ENCODE measurements around the gene ZBTB7C.

ZBTB7C gene

GRCh38 chr18:48111587-48111986 is 297.6 kb downstream of the ZBTB7C start:
- TF ChIP-seq CTCF (IDR thresholded peaks at IDR 0.05), result no peak
- no peak overlapping the region for H3K4me2 ChIP-seq (ENCODE audit: low read length)
- no peaks in the 10 kb centered on the region for H3K36me3 ChIP-seq (ENCODE audit: control insufficient read depth, insufficient read depth, low read length)
- peaks cover 10% of the 10 kb centered on the region for H3K4me1 ChIP-seq
- H3K4me3 ChIP-seq (ENCODE audit: low read depth, low read length), result no peak overlapping the region
- no peaks in the 10 kb centered on the region for H3K79me2 ChIP-seq
- no peaks in the 10 kb centered on the region for H3K27me3 ChIP-seq (ENCODE audit: control insufficient read depth, insufficient read depth, low read length)
- H2AFZ ChIP-seq, result no peak overlapping the region
- H3K9ac ChIP-seq, result no peak overlapping the region
- H3K9me3 ChIP-seq (ENCODE audit: control insufficient read depth, low read length), result no peaks in the 10 kb centered on the region
- H3K27ac ChIP-seq, result no peak overlapping the region

GRCh38 chr18:48110797-48111196 is 298.4 kb downstream of the ZBTB7C start:
- no peaks in the 10 kb centered on the region for H3K9me3 ChIP-seq (ENCODE audit: control insufficient read depth, low read length)
- H3K27ac ChIP-seq, result no peak overlapping the region
- H3K9ac ChIP-seq, result no peak overlapping the region
- H3K4me3 ChIP-seq (ENCODE audit: low read depth, low read length), result no peak overlapping the region
- no peak overlapping the region for H2AFZ ChIP-seq
- H3K4me1 ChIP-seq, result peaks cover 10% of the 10 kb centered on the region
- H3K79me2 ChIP-seq, result no peaks in the 10 kb centered on the region
- H3K27me3 ChIP-seq (ENCODE audit: control insufficient read depth, insufficient read depth, low read length), result no peaks in the 10 kb centered on the region
- H3K36me3 ChIP-seq (ENCODE audit: control insufficient read depth, insufficient read depth, low read length), result no peaks in the 10 kb centered on the region
- no peak overlapping the region for H3K4me2 ChIP-seq (ENCODE audit: low read length)
- no peak for TF ChIP-seq CTCF (IDR thresholded peaks at IDR 0.05)

- Histone ChIP-seq H3K4me2 (ENCODE audit: low read length) (no peak overlapping the region), H3K9me3 (ENCODE audit: control insufficient read depth, low read length) (no peaks in the 10 kb centered on the region), H3K27ac (no peak overlapping the region), H3K9ac (no peak overlapping the region), H3K4me1 (peaks cover 10% of the 10 kb centered on the region), H3K79me2 (no peaks in the 10 kb centered on the region), H3K36me3 (ENCODE audit: control insufficient read depth, insufficient read depth, low read length) (no peaks in the 10 kb centered on the region), H2AFZ (no peak overlapping the region), H3K27me3 (ENCODE audit: control insufficient read depth, insufficient read depth, low read length) (no peaks in the 10 kb centered on the region), H3K4me3 (ENCODE audit: low read depth, low read length) (no peak overlapping the region)
- no peak for TF ChIP-seq CTCF (IDR thresholded peaks at IDR 0.05)
These were observed 299.2 kb downstream of the ZBTB7C start for GRCh38 chr18:48109961-48110493.

- no peaks in the 10 kb centered on the region for H3K79me2 ChIP-seq
- no peak overlapping the region for H3K9ac ChIP-seq
- H3K4me3 ChIP-seq (ENCODE audit: low read depth, low read length), result no peak overlapping the region
- no peaks in the 10 kb centered on the region for H3K36me3 ChIP-seq (ENCODE audit: control insufficient read depth, insufficient read depth, low read length)
- no peak overlapping the region for H2AFZ ChIP-seq
- H3K27ac ChIP-seq, result no peak overlapping the region
- no peaks in the 10 kb centered on the region for H3K27me3 ChIP-seq (ENCODE audit: control insufficient read depth, insufficient read depth, low read length)
- peaks cover 10% of the 10 kb centered on the region for H3K4me1 ChIP-seq
- H3K4me2 ChIP-seq (ENCODE audit: low read length), result no peak overlapping the region
- no peaks in the 10 kb centered on the region for H3K9me3 ChIP-seq (ENCODE audit: control insufficient read depth, low read length)
- TF ChIP-seq CTCF (IDR thresholded peaks at IDR 0.05), result no peak
These were observed 301.0 kb downstream of the ZBTB7C start for GRCh38 chr18:48108136-48108535.
